IMR-90 (cell line): ENCODE data around the gene TRABD2A. TPM values are rescaled to one million over a fixed set of nuclear protein-coding genes. Genes with fewer than 3 reads are reported as not detected.
A peak's percentile ranks its signal among the peaks of the same experiment; 100 is the strongest.

Source experiments
- ATAC-seq: fragments of 200-7000 bp; cut with Tn5 transposase; 2 replicates; pipeline ENCODE4 v1.9.1; 2020; ENCODE audit warnings: low read depth, mild to moderate bottlenecking, moderate library complexity
- BruUV-seq: library from RNA; stranded (reverse); fragments of 400-500 nt; replicated peaks from 2 replicates; lab custom pipeline; 2021; lab: Mats Ljungman, UMichigan
- CTCF ChIA-PET: fragments of 300-600 bp; formaldehyde crosslinking; extraction: SDS; loops from one replicate; lab custom pipeline; 2021; ENCODE audit warnings: antibody characterized with exemption; lab: Yijun Ruan, JAX
- POLR2A ChIA-PET: fragments of 300-600 bp; sonication (Branson Sonifier 250); formaldehyde crosslinking; loops from one replicate; lab custom pipeline; 2022; ENCODE audit warnings: antibody characterized with exemption; ENCODE audit not compliant: unreplicated experiment; lab: Charles Lee
- DNase-seq: peaks from one replicate; pipeline ENCODE4 v3.0.0; 2013
- H2AFZ ChIP-seq: replicated peaks from 2 replicates; pipeline ENCODE3; 2013; ENCODE audit warnings: low read length, mild to moderate bottlenecking; ENCODE audit not compliant: poor library complexity
- H2AK5ac ChIP-seq: 2 replicates; pipeline ENCODE4 v1.6.1; 2013; ENCODE audit warnings: low read depth, low read length, inconsistent platforms
- H2AK9ac ChIP-seq: replicated peaks from 2 replicates; pipeline ENCODE3; 2013; ENCODE audit warnings: mild to moderate bottlenecking, low read depth, low read length, moderate library complexity; ENCODE audit not compliant: poor library complexity
- H2BK120ac ChIP-seq: 2 replicates; pipeline ENCODE4 v1.6.1; 2013; ENCODE audit warnings: low read depth, low read length, inconsistent platforms
- H2BK15ac ChIP-seq: 3 replicates; pipeline ENCODE4 v1.6.1; 2013; ENCODE audit warnings: low read depth, low read length, inconsistent platforms
- H2BK20ac ChIP-seq: 2 replicates; pipeline ENCODE4 v1.6.1; 2013; ENCODE audit warnings: low read depth, mild to moderate bottlenecking, inconsistent platforms, low read length, moderate library complexity
- H2BK5ac ChIP-seq: 2 replicates; pipeline ENCODE4 v1.6.1; 2013; ENCODE audit warnings: mild to moderate bottlenecking, low read depth, low read length, inconsistent platforms; ENCODE audit not compliant: poor library complexity, severe bottlenecking
- H3K14ac ChIP-seq: replicated peaks from 2 replicates; pipeline ENCODE4 v1.6.1; 2013; ENCODE audit warnings: low read depth, low read length, inconsistent platforms
- H3K18ac ChIP-seq: 2 replicates; pipeline ENCODE4 v1.6.1; 2013; ENCODE audit warnings: low read depth, low read length, control low read depth
- H3K23ac ChIP-seq: 2 replicates; pipeline ENCODE4 v1.6.1; 2013; ENCODE audit warnings: low read depth, low read length, inconsistent platforms
- H3K27ac ChIP-seq: 2 replicates; pipeline ENCODE4 v1.5.1; 2013; ENCODE audit warnings: mild to moderate bottlenecking, control low read depth, low read length; ENCODE audit not compliant: insufficient read depth
- H3K27me3 ChIP-seq: 2 replicates; pipeline ENCODE4 v1.6.1; 2013; ENCODE audit warnings: low read length; ENCODE audit not compliant: control insufficient read depth, insufficient read depth
- H3K36me3 ChIP-seq: 2 replicates; pipeline ENCODE4 v1.6.1; 2013; ENCODE audit warnings: low read length, mixed read lengths; ENCODE audit not compliant: control insufficient read depth, insufficient read depth
- H3K4ac ChIP-seq: 2 replicates; pipeline ENCODE4 v1.6.1; 2013; ENCODE audit warnings: low read depth, low read length, inconsistent platforms
- H3K4me1 ChIP-seq: 2 replicates; pipeline ENCODE4 v1.6.1; 2013; ENCODE audit warnings: low read length, mixed read lengths; ENCODE audit not compliant: control insufficient read depth, insufficient read depth
- H3K4me2 ChIP-seq: 2 replicates; pipeline ENCODE4 v1.6.1; 2013; ENCODE audit warnings: low read depth, mild to moderate bottlenecking, control low read depth, low read length, moderate library complexity
- H3K4me3 ChIP-seq: 2 replicates; pipeline ENCODE4 v1.5.1; 2013; ENCODE audit warnings: low read depth, mild to moderate bottlenecking, control low read depth, low read length, moderate library complexity; ENCODE audit not compliant: insufficient read depth
- H3K56ac ChIP-seq: 2 replicates; pipeline ENCODE4 v1.6.1; 2013; ENCODE audit warnings: low read length, inconsistent platforms; ENCODE audit not compliant: insufficient read depth; ENCODE audit errors: extremely low read depth
- H3K79me1 ChIP-seq, 2 experiments: 2 replicates each; pipeline ENCODE4 v1.6.1; 2013; ENCODE audit warnings: low read length in 2 of 2, inconsistent platforms in 1 of 2, low read depth in 1 of 2
- H3K9ac ChIP-seq: 2 replicates; pipeline ENCODE4 v1.6.1; 2013; ENCODE audit warnings: low read depth, low read length, control low read depth
- H3K9me1 ChIP-seq: 2 replicates; pipeline ENCODE4 v1.6.1; 2013; ENCODE audit warnings: low read length, inconsistent platforms; ENCODE audit not compliant: insufficient read depth
- H3K9me3 ChIP-seq: 2 replicates; pipeline ENCODE4 v1.6.1; 2013; ENCODE audit warnings: low read length; ENCODE audit not compliant: control insufficient read depth, insufficient read depth
- H4K20me1 ChIP-seq: 2 replicates; pipeline ENCODE4 v1.6.1; 2013; ENCODE audit warnings: low read length, inconsistent platforms; ENCODE audit not compliant: insufficient read depth
- H4K5ac ChIP-seq: 2 replicates; pipeline ENCODE4 v1.6.1; 2013; ENCODE audit warnings: mild to moderate bottlenecking, low read depth, low read length, control low read depth
- H4K8ac ChIP-seq, 2 experiments: 2 replicates each; pipeline ENCODE4 v1.6.1; 2013; ENCODE audit warnings: low read depth in 2 of 2, low read length in 2 of 2, control low read depth in 1 of 2, inconsistent platforms in 1 of 2
- H4K91ac ChIP-seq: 2 replicates; pipeline ENCODE4 v1.6.1; 2013; ENCODE audit warnings: low read depth, low read length, inconsistent platforms; ENCODE audit not compliant: insufficient read depth
- BHLHE40 ChIP-seq: fragments of 150-350 bp; IDR thresholded peaks from 2 replicates; pipeline ENCODE4 v1.6.1; 2016; ENCODE audit warnings: mild to moderate bottlenecking, low read depth, low read length
- CEBPB ChIP-seq: IDR thresholded peaks from 2 replicates; pipeline ENCODE4 v1.6.1; 2012; ENCODE audit warnings: low read depth, low read length, improper control_type of control experiment
- CHD1 ChIP-seq: IDR thresholded peaks from 2 replicates; pipeline ENCODE4 v1.6.1; 2012; ENCODE audit warnings: low read depth, low read length, improper control_type of control experiment
- CTCF ChIP-seq: conservative IDR thresholded peaks from 2 replicates; pipeline ENCODE4 v1.5.1; 2012; ENCODE audit warnings: mild to moderate bottlenecking, low read depth, low read length, improper control_type of control experiment
- FOS ChIP-seq: fragments of 150-350 bp; IDR thresholded peaks from 2 replicates; pipeline ENCODE4 v1.6.1; 2016; ENCODE audit warnings: low read depth, low read length
- MAZ ChIP-seq: IDR thresholded peaks from 2 replicates; pipeline ENCODE4 v1.6.1; 2012; ENCODE audit warnings: low read depth, mild to moderate bottlenecking, low read length, improper control_type of control experiment, moderate library complexity, borderline replicate concordance
- MXI1 ChIP-seq: IDR thresholded peaks from 2 replicates; pipeline ENCODE4 v1.6.1; 2012; ENCODE audit warnings: low read depth, mild to moderate bottlenecking, low read length, moderate library complexity, borderline replicate concordance
- NFE2L2 ChIP-seq: fragments of 150-350 bp; IDR thresholded peaks from 2 replicates; pipeline ENCODE4 v1.6.1; 2016; ENCODE audit warnings: low read depth, mild to moderate bottlenecking, low read length
- POLR2A ChIP-seq: IDR thresholded peaks from 2 replicates; pipeline ENCODE4 v1.6.1; 2012; ENCODE audit warnings: mild to moderate bottlenecking, low read depth, low read length
- USF2 ChIP-seq: fragments of 150-350 bp; IDR thresholded peaks from 2 replicates; pipeline ENCODE4 v1.6.1; 2017; ENCODE audit warnings: mild to moderate bottlenecking, antibody characterized with exemption, low read length, low read depth
- WGBS, 2 experiments: methylation state at CpG; one replicate each; pipeline versions ENCODE4 v1.1.5 to v1.1.7; 2013; ENCODE audit warnings: missing lambda C conversion rate in 2 of 2; ENCODE audit not compliant: insufficient read length in 1 of 2; ENCODE audit errors: extremely low coverage in 2 of 2; 5-methylcytosine and 5-hydroxymethylcytosine counted together
- dilution Hi-C: fragments of 300-500 bp; cut with HindIII; formaldehyde crosslinking; loops from one replicate; pipeline ENCODE4 v1.14.3; 2018; ENCODE audit warnings: low sequenced_read_pairs; ENCODE audit not compliant: unreplicated experiment
- in situ Hi-C: fragments of 300-500 bp; cut with MboI; formaldehyde crosslinking; loops from 3 replicates; pipeline ENCODE4 v1.14.3; 2019; ENCODE audit warnings: low sequenced_read_pairs, inconsistent platforms, mixed read lengths
- intact Hi-C: fragments of 100-400 bp; cut with micrococcal nuclease; formaldehyde crosslinking; loops from 2 replicates; pipeline ENCODE4 v1.10.0; 2022
- polyA plus RNA-seq, 3 experiments: library from polyadenylated mRNA; depleted of rRNA; stranded (reverse); fragments of >200 nt; gene quantifications; 2 replicates each; pipeline ENCODE4 v1.2.3, GENCODE V29; 2012; ENCODE audit warnings: low replicate concordance in 1 of 3
- total RNA-seq: library from RNA; depleted of rRNA; stranded (reverse); fragments of >200 nt; gene quantifications from 2 replicates; pipeline ENCODE4 v1.2.3, GENCODE V29; 2012

The TRABD2A gene
- total and polyA plus RNA-seq, 2 of the 4 experiments (the other 2 are of a cell fraction), result 17.6 to 20.3 TPM

GRCh38 chr2:84919885-84920580 lies 39.1 kb upstream of the TRABD2A start:
- peak overlapping the region; percentile 95 for H2BK20ac ChIP-seq
- peak overlapping the region; percentile 96 for H2AK5ac ChIP-seq
- POLR2A ChIA-PET, result interaction anchor here (0.8 to 2.1 kb wide), 2 partner anchors 13 to 15 kb away, joined by 4 to 31 read pairs; partner anchors contain the start of gene TMSB10
- H3K4me3 ChIP-seq, result peak overlapping the region; percentile 18; the same call in 1 of the 2 replicates
- TF ChIP-seq CHD1, result 0 out of 2 replicates have a peak, but pooled peaks have one; percentile 36
- TF ChIP-seq MAZ, result no peak
- TF ChIP-seq NFE2L2, result 0 out of 2 replicates have a peak, but pooled peaks have one; percentile 18
- TF ChIP-seq CTCF, result no peak
- TF ChIP-seq MXI1, result peak; percentile 46; the same call in 1 of the 2 replicates
- peak; percentile 96 for TF ChIP-seq CEBPB
- no peak for TF ChIP-seq USF2
- peak; percentile 74; the same call in 1 of the 2 replicates for TF ChIP-seq POLR2A
- TF ChIP-seq BHLHE40, result no peak; the same call in 1 of the 2 replicates
- TF ChIP-seq FOS, result peak; percentile 98
- H3K18ac ChIP-seq, result peak overlapping the region; percentile 95
- H3K9me3 ChIP-seq, result no peaks in the 10 kb centered on the region
- dilution Hi-C loops (no loop called here), intact Hi-C loops (loop anchor here (1.0 kb wide), 1 partner anchor 13 kb away; no protein-coding TSS in a partner anchor), in situ Hi-C loops (loop anchor here (10.0 kb wide), 1 partner anchor 425 kb away; no protein-coding TSS in a partner anchor)
- H3K9me1 ChIP-seq, result peaks cover 3% of the 10 kb centered on the region; the same call in 1 of the 2 replicates
- peak overlapping the region; percentile 71 for H3K4me2 ChIP-seq
- peak overlapping the region; percentile 93 for H3K23ac ChIP-seq
- H2BK120ac ChIP-seq, result peak overlapping the region; percentile 98
- peak overlapping the region; percentile 96 for H4K91ac ChIP-seq
- no peaks in the 10 kb centered on the region for H3K27me3 ChIP-seq
- DNase-seq (peak; percentile 99), ATAC-seq (peak; percentile 94)
- H4K8ac ChIP-seq, result peak overlapping the region; percentile 68 to 92
- peak overlapping the region; percentile 95 for H2BK15ac ChIP-seq
- 0% methylated on average over 3 of the region's 7 CpGs; no CpG with 5 or more reads in 1 of the 2 experiments for WGBS, 2 experiments
- CTCF ChIA-PET, result interaction anchor here (1.0 to 1.7 kb wide), 3 partner anchors 13 to 98 kb away, joined by 3 to 6 read pairs (median 3); no protein-coding TSS in a partner anchor
- H3K27ac ChIP-seq, result peak overlapping the region; percentile 97
- H3K4me1 ChIP-seq, result peaks cover 8% of the 10 kb centered on the region; the same call in 1 of the 2 replicates
- peak overlapping the region; percentile 78 for H2AFZ ChIP-seq
- peak overlapping the region; percentile 89 for H3K14ac ChIP-seq
- H4K20me1 ChIP-seq, result no peaks in the 10 kb centered on the region
- no peaks in the 10 kb centered on the region for H3K36me3 ChIP-seq
- peaks cover 11 to 15% of the 10 kb centered on the region in 2 experiments for H3K79me1 ChIP-seq
- peak overlapping the region; percentile 95 for H4K5ac ChIP-seq
- BruUV-seq, result no TSS peak
- peak overlapping the region; percentile 60 for H3K9ac ChIP-seq
- H3K56ac ChIP-seq, result peak overlapping the region; percentile 98
- peak overlapping the region; percentile 97 for H2BK5ac ChIP-seq
- peak overlapping the region; percentile 88 for H2AK9ac ChIP-seq
- H3K4ac ChIP-seq, result peak overlapping the region; percentile 93
